H54 (cell line): ENCODE results near the gene ABCB6.
A peak's percentile ranks its signal among the peaks of the same experiment; 100 is the strongest.

Experiments
- DNase-seq: peaks from one replicate; pipeline ENCODE4 v3.0.0; 2011; ENCODE audit warnings: low spot score, mixed read lengths; ENCODE audit not compliant: insufficient read length
- FAIRE-seq: peaks from 3 replicates; lab custom pipeline; 2011; peaks lifted over from hg19 to GRCh38; lab: Jason Lieb, UNC
- POLR2A ChIP-seq: IDR thresholded peaks from 2 replicates; pipeline ENCODE4 v1.6.1; 2011; ENCODE audit warnings: low read depth, mild to moderate bottlenecking, low read length

Gene ABCB6

GRCh38 chr2:219250049-219250781, 31.5 kb upstream of the ABCB6 start:
- TF ChIP-seq POLR2A = no peak
- no peak for FAIRE-seq

GRCh38 chr2:219249203-219249980, 30.6 kb upstream of the ABCB6 start:
- TF ChIP-seq POLR2A = no peak
- FAIRE-seq = peak; percentile 50
- peak; percentile 61 for DNase-seq

More at GRCh38 chr2:219250049-219250781, 31.5 kb upstream of the ABCB6 start:
- DNase-seq = no peak

GRCh38 chr2:219248845-219249202, 30.1 kb upstream of the ABCB6 start:
- FAIRE-seq (no peak), DNase-seq (no peak)
- no peak for TF ChIP-seq POLR2A

GRCh38 chr2:219247678-219248642, 29.2 kb upstream of the ABCB6 start:
- no peak for FAIRE-seq

GRCh38 chr2:219246559-219246958, 27.8 kb upstream of the ABCB6 start:
- FAIRE-seq (no peak), DNase-seq (no peak)
- no peak for TF ChIP-seq POLR2A

More at GRCh38 chr2:219247678-219248642, 29.2 kb upstream of the ABCB6 start:
- no peak for DNase-seq
- no peak for TF ChIP-seq POLR2A

GRCh38 chr2:219245899-219246230, 27.1 kb upstream of the ABCB6 start:
- FAIRE-seq (no peak), DNase-seq (no peak)
- TF ChIP-seq POLR2A = no peak

GRCh38 chr2:219245148-219245898, 26.6 kb upstream of the ABCB6 start, which contains the start of the genes GLB1L and STK16:
GLB1L (minus strand) TSS chr2:219245444; CDS start chr2:219243573, 1,871 bp downstream.
STK16 (plus strand) TSS chr2:219245479; CDS start chr2:219246000, 521 bp downstream.
- TF ChIP-seq POLR2A = peak; percentile 79
- FAIRE-seq (no peak), DNase-seq (peak; percentile 92)

- no peak for DNase-seq
- no peak for FAIRE-seq
- no peak for TF ChIP-seq POLR2A
Measured at GRCh38 chr2:219244789-219245147, 26.0 kb upstream of the ABCB6 start.

GRCh38 chr2:219243291-219243761, 24.6 kb upstream of the ABCB6 start:
- no peak for DNase-seq
- FAIRE-seq = no peak
- TF ChIP-seq POLR2A = no peak

- DNase-seq (no peak), FAIRE-seq (no peak)
- no peak for TF ChIP-seq POLR2A
Measured at GRCh38 chr2:219234331-219234730, 15.6 kb upstream of the ABCB6 start.

- no peak for TF ChIP-seq POLR2A
- FAIRE-seq (no peak), DNase-seq (peak; percentile 49)
Measured at GRCh38 chr2:219230059-219230540, 11.3 kb upstream of the ABCB6 start.

- DNase-seq = peak; percentile 98
- TF ChIP-seq POLR2A = peak; percentile 65
- FAIRE-seq = peak; percentile 71
Measured at GRCh38 chr2:219229305-219230058, 10.7 kb upstream of the ABCB6 start, which contains the start of the genes ANKZF1 and ATG9A. ANKZF1 (plus strand) TSS chr2:219229806; CDS start chr2:219230258, 452 bp downstream. ATG9A (minus strand) TSS chr2:219229636; CDS start chr2:219228024, 1,612 bp downstream.
